GM18951 (cell line): Measurements from ENCODE around the gene HDAC10.

Source experiments
- POLR2A ChIP-seq: IDR thresholded peaks from 4 replicates; pipeline ENCODE4 v1.6.1; 2011; ENCODE audit warnings: mild to moderate bottlenecking; ENCODE audit not compliant: insufficient read length, insufficient read depth; ENCODE audit errors: extremely low read depth
- in situ Hi-C: fragments of 300-500 bp; cut with MboI; formaldehyde crosslinking; loops from one replicate; pipeline ENCODE4 v1.12.0; 2022; ENCODE audit warnings: low sequenced_read_pairs, mixed read lengths, inconsistent platforms; ENCODE audit not compliant: unreplicated experiment

HDAC10 gene

GRCh38 chr22:50224071-50224470 is 27.0 kb downstream of the HDAC10 start:
- in situ Hi-C loops, result loop anchor here (25.0 kb wide), 2 partner anchors 287 to 462 kb away; no protein-coding TSS in a partner anchor
- no peak for TF ChIP-seq POLR2A

DNA sequence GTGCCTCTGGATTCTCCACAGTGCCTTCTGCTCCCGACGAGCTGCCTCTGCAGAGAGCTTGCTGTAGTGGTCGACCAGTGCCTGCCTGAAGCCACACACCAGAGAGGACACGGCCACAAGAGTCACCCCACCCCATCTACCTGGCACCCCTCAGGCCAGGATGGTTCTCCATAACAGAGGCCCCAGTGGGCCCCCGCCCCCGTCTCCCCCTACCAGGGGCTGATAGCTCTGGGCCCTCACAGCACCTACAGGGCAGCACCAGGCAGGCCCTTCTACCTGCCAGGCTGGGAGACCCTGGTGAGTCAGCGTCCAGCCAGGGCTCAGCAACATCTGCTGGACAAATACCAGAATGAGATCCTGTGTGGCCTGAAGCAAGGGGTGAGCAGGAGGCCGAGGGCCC is 28.6 kb downstream of the HDAC10 start:
- no peak for TF ChIP-seq POLR2A

DNA sequence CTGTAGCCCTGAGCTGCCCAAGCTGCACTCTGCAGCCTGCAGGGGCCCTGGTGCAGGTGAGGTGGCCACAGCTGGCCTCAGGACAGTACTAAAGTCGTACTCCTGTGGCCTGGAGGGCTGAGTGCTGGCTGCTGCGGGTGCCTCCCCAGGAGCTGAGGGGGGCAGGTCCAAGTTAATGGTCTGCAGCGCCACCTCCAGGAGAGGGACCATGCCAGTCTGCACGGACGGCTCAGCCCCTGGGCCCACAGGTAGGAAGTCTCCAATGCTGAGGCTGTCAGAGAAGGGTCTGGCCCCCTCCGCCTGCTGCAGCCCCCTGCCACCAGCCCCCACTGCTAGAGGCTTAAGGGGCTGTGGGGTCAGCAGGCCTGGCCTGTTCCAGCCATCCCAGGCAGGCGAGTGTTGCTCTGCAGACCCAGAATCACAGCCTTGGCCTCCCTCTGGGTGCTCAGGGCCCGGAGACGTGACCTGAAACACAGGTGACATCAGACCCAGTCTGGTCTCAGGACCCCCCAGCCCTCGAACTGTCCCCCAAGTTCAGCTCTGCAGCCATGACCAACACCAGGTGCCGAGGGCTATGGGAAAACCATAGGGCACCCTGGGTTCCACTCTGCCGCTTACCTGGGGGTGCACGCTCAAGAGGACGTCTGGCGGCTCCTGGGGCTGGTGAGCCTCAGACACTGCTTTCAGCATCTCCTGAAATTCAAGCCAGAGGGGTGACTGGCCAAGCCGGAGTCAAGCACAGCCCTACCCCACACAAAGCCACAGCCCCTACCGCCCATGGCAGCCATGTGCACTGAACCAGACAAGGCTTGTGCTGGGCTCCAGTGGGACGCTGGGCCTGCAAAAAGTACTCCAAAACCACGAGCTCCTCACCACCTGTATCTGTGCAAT is 29.4 kb downstream of the HDAC10 start:
- in situ Hi-C loops, result loop anchor here (25.0 kb wide), 2 partner anchors 284 to 459 kb away; no protein-coding TSS in a partner anchor

More for the DNA sequence above, 28.6 kb downstream of the HDAC10 start:
- in situ Hi-C loops, result loop anchor here (25.0 kb wide), 2 partner anchors 285 to 460 kb away; no protein-coding TSS in a partner anchor

DNA sequence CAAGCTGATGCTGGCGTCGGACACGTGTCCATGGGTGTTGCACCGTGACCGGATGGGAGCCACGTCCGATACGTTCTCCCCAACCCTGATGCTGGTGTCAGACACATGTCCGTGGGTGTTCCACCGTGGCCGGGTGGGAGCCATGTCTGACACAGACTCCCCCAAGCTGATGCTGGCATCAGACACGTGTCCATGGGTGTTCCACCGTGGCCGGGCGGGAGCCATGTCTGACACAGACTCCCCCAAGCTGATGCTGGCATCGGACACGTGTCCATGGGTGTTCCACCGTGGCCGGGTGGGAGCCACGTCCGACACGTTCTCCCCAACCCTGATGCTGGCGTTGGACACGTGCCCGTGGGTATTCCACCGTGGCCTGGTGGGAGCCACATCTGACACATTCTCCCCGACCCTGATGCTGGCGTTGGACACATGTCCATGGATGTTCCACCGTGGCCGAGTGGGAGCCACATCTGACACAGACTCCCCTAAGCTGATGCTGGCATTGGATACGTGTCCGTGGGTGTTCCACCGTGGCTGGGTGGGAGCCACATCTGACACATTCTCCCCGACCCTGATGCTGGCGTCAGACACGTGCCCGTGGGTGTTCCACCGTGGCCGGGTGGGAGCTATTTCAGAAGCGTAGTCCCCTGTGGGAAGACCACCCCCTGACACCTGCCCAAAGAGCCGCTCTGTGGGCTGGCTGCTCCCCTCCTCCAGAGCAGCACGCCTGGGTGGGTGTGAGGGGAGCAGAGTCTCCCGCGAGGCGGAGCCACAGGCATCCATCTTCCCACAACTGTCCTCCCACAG is 30.3 kb downstream of the HDAC10 start:
- no peak for TF ChIP-seq POLR2A
- in situ Hi-C loops, result loop anchor here (25.0 kb wide), 2 partner anchors 284 to 459 kb away; no protein-coding TSS in a partner anchor

More for the DNA sequence above, 29.4 kb downstream of the HDAC10 start:
- no peak for TF ChIP-seq POLR2A

GRCh38 chr22:50219800-50220602 is 31.1 kb downstream of the HDAC10 start:
- in situ Hi-C loops, result loop anchor here (25.0 kb wide), 2 partner anchors 283 to 458 kb away; no protein-coding TSS in a partner anchor
- TF ChIP-seq POLR2A, result no peak

- no peak for TF ChIP-seq POLR2A
These were observed 31.9 kb downstream of the HDAC10 start for GRCh38 chr22:50218996-50219727.

GRCh38 chr22:50218153-50218995 is 32.7 kb downstream of the HDAC10 start:
- TF ChIP-seq POLR2A, result no peak
- in situ Hi-C loops, result loop anchor here (25.0 kb wide), 2 partner anchors 281 to 456 kb away; no protein-coding TSS in a partner anchor

More at GRCh38 chr22:50218996-50219727, 31.9 kb downstream of the HDAC10 start:
- in situ Hi-C loops, result loop anchor here (25.0 kb wide), 2 partner anchors 282 to 457 kb away; no protein-coding TSS in a partner anchor

GRCh38 chr22:50217543-50218152 is 33.4 kb downstream of the HDAC10 start:
- peak; percentile 30 for TF ChIP-seq POLR2A
- in situ Hi-C loops, result loop anchor here (25.0 kb wide), 2 partner anchors 280 to 455 kb away; no protein-coding TSS in a partner anchor

GRCh38 chr22:50216684-50217520 is 34.2 kb downstream of the HDAC10 start:
- no peak for TF ChIP-seq POLR2A
- in situ Hi-C loops, result loop anchor here (25.0 kb wide), 2 partner anchors 280 to 455 kb away; no protein-coding TSS in a partner anchor
